ENCODE data around the gene TMPRSS9. TPM values are rescaled to one million over a fixed set of nuclear protein-coding genes. Genes with fewer than 3 reads are reported as not detected.

Gene TMPRSS9
- total RNA-seq, 1 donor from 2014 or later: 7.5 TPM

DNA sequence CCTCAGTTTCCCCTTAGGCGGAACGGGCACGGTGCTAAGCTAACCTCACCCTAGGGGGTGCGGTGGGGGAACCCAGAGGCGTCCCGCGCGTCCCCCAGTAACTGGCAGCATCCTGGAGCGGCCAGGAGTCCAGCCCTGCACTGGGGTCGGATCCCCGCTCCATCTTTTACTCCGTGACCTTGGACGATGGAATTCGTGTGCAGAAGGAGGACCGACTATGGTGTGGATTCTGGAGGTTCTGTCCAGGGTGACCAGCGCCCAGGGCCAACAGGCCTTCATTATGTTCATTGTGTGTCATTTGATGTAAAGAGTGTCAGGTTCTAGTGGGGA is 31.0 kb upstream of the TMPRSS9 start:
- no peak for ATAC-seq
- no peak for DNase-seq (ENCODE audit: low spot score)

DNA sequence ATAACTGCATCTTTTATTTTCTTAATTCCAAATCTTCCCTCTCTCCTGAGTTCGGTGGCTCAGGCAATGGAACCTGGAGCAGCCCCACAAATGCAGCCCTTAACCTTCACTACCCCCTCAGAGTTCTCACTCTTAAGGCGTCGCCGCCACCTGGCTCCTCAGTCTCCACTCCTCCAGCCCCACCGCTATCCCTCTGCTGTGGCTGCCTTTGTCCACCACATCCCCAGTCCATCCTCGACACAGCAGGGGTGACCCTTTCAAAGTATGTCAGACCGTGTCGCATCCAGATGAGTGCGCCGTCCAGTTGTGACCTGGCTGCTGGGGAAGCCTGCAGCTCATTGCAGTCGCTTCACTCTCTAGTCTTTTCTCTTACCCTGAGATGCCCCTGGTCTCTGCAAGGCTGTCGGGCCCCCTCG is 30.6 kb upstream of the TMPRSS9 start:
- no peak for DNase-seq (ENCODE audit: low spot score)

DNA sequence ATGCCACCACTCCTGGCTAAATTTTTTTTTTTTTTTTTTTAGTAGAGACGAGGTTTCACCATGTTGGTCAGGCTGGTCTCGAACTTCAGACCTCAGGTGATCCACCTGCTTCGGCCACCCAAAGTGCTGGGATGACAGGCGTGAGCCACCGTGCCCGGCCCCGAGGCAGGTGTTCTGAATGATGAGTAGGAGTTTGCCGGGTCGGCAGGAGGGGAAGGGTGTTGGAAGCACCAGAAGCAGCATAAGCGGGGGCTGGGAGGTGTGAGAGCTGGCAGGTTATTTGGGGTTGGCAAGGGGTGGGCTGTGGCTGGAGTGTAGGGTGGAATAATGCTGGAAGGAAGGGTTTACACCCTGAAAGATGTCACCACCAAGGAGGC is 29.8 kb upstream of the TMPRSS9 start:
- DNase-seq (ENCODE audit: low spot score) (no peak), ATAC-seq (no peak)

More for the DNA sequence above, 30.6 kb upstream of the TMPRSS9 start:
- ATAC-seq: no peak

DNA sequence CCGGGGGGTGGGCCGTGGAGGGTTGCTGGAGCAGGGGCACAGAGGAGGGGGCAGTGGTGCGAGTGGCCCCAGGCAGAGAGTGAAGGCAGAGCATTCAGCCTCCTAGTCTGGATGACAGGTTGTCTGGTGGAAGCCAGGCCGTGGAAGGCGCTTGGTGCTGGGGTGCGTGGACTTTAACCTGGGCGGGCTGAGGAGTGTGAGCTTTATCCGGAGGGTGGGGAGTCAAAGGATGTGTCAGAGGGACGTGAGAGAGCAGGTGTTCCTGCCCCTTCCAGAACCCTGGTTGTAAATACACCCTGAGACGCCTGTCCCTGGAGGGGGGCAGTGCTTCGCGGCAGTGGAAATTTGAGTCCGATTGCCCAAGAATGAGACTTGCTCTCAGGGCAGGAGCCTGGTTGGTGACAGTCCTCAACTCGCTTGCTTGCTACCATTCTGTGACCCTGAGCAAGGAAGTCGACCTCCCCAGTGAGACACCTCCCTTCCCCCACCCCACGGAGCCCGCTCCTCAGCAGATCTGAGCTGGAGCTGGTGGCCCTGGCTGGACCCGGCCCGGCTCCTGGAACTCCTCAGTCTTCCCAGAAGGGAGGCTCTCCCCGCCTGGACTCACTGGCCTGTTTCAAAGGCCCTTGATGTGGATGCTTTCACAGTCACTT is 29.3 kb upstream of the TMPRSS9 start:
- ATAC-seq: peak; percentile 70
- peak; percentile 58 for DNase-seq (ENCODE audit: low spot score)

- no peak for DNase-seq (ENCODE audit: low spot score)
- ATAC-seq: no peak
Measured at GRCh38 chr19:2331601-2332246, 28.3 kb upstream of the TMPRSS9 start.

DNA sequence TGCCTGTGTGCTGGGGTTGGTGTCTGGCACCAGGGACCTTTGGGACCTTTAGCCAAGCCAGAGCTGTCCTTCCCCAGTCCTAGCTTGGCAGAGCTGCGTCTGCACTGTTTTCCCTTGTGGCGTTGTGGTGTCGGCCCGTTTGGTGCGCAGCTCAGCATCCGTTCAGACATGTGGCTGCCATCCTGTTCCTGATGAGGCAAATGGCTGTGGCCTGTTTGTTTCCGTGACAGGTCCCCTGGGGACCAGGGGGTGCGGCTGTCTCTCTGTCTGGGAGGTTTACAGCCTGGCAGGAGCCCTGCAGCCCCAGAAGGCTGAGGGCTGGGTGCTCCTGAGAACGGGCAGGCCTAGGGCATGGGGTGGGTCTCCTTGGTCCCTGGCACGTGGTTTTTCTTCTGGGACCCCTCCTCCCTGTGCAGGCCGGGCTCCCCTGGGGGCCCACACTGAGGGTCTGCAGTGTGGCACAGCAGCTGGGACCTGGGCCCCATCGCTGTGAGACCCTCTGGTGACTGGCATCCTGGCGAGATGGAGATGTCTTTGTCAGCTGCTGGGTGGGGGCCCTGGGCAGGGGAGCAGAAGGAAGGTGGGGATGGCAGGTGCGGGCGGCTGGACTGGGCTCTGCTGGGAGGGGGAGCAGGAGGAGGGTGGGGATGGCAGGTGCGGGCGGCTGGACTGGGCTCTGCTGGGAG is 27.6 kb upstream of the TMPRSS9 start:
- DNase-seq (ENCODE audit: low spot score) (no peak), ATAC-seq (no peak)

DNA sequence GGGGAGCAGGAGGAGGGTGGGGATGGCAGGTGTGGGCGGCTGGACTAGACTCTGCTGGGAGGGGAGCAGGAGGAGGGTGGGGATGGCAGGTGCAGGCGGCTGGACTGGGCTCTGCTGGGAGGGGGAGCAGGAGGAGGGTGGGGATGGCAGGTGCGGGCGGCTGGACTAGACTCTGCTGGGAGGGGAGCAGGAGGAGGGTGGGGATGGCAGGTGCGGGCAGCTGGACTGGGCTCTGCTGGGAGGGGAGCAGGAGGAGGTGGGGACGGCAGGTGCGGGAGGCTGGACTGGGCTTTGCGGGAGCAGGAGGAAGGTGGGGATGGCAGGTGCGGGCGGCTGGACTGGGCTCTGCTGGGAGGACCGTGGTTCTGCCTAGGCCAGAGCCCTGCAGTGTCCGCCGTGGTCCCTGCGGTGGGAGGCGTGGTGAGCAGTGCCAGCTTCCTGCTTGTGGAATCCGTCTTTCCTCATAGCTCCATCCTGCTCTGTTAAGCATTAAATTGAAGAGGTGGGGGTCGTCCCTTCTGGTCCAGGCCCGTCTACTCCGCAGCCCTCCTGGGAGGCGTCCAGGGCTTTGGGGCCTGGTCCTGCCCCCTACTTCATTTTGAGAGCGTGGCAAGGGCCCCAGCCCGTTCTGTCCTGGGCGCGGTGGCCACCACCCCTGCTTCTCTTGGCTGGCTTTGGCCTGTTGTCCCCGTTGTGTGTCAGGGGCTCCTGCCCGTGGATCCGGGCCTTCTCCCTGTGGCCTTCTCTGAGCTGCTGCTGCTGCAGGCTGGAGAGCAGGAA is 26.8 kb upstream of the TMPRSS9 start:
- no peak for ATAC-seq
- no peak for DNase-seq (ENCODE audit: low spot score)

DNA sequence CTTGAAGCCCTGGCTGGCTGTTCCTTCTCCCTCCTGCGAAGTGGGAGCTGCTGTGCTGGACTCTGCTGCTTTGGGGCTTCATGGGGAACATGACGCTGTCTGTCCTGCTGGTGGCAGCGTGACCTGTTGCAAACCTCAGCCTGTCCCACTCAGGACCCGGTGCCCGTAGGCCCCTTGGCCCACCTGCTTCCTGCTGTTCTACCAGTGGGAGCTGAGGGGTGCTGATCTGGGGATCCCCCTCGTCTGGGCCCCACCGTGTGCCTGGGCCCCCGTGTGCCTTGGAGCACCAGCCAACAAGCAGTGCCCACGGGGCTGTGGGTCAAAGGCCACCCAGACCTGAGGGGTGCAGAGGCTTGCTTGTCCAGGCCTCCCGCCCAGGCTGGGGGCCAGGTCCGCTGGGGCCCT is 26.3 kb upstream of the TMPRSS9 start:
- ATAC-seq: no peak
- no peak for DNase-seq (ENCODE audit: low spot score)

- DNase-seq (ENCODE audit: low spot score): no peak
Measured at GRCh38 chr19:2334426-2334825, 25.6 kb upstream of the TMPRSS9 start.

GRCh38 chr19:2334986-2335846 is 24.8 kb upstream of the TMPRSS9 start:
- ATAC-seq (no peak), DNase-seq (ENCODE audit: low spot score) (no peak)

More at GRCh38 chr19:2334426-2334825, 25.6 kb upstream of the TMPRSS9 start:
- ATAC-seq: no peak

- DNase-seq (ENCODE audit: low spot score) (no peak), ATAC-seq (no peak)
Measured at GRCh38 chr19:2335848-2336247, 24.2 kb upstream of the TMPRSS9 start.

DNA sequence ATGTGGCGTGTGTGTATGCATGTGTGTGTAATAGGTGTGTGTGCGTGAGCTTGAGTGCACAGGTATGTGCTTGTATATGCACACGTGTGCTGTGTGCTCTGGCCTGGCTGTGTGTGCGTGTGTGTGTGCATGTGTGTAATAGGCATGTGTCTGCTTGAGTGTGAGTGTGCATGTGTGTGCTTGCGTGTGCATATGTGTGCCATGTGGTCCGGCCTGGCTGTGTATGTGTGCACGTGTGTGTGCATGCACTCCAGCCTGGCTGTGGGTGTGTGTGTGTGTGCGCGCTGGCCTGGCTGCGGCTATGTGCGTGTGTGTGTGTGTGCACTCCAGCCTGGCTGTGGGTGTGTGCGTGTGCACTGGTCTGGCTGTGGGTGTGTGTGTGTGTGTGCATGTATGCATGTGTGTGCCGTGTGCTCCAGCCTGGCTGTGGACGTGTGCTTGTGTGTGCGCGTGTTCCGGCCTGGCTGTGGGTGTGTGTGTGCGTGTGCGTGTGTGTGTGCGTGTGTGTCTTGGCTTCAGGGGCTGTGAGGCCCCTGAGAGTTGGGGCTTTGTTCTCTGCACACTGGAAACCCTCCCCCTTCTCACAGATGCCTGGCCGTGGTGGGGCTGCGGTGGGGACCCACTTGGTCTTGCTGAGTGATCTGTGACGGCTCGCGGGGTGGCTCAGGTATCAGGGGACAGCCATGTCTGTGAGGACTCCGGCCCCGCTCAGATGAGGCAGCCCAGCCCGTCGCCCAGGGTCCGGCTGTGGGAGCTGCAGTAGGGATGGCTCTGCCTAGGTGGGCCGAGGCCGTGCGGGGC is 23.3 kb upstream of the TMPRSS9 start:
- ATAC-seq (no peak), DNase-seq (ENCODE audit: low spot score) (no peak)

DNA sequence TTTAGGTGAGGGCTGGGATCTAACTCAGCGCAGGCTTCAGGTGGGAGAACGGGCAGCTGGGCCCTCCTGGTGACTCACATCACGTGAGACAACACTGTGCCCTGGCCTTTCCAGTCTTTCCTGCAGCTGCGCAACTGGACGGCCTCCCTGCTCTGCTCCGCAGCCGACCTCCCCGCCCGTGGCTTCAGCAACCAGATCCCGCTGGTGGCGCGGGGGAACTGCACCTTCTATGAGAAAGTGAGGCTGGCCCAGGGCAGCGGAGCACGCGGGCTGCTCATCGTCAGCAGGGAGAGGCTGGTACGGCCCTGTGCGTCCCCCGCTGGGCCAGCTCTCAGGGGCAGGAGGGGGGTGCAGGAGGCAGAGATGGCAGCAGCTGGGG is 22.7 kb upstream of the TMPRSS9 start:
- no peak for ATAC-seq

DNA sequence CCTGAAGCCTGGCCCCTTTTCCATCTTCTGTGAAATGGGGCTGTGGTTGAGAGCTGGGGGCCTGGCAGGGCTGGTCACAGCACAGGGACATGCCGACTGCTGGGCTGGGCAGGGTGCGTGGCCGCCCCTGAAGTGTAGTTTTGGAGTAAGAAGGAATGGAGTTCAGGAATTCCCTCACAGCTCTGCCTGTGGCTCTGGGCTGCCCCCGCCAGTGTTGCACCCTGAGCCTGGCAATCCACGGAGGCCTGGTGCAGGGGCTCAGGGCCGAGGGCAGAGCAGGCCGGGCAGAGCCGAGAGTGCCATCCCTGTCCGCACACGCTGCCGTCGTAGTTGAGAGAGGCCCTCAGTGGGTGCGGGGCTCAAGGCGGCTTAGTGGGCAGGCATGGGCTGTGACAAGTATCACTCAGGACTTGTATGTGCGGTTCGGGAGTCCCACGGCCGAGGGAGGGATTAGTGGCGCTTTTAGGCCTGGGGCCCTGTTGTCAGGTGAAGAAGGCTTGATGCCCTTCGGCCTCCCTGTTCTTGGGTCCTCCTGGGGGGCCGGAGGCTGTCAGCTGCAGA is 21.9 kb upstream of the TMPRSS9 start:
- ATAC-seq: no peak
- DNase-seq (ENCODE audit: low spot score): no peak

More for the DNA sequence above, 22.7 kb upstream of the TMPRSS9 start:
- DNase-seq (ENCODE audit: low spot score): no peak

DNA sequence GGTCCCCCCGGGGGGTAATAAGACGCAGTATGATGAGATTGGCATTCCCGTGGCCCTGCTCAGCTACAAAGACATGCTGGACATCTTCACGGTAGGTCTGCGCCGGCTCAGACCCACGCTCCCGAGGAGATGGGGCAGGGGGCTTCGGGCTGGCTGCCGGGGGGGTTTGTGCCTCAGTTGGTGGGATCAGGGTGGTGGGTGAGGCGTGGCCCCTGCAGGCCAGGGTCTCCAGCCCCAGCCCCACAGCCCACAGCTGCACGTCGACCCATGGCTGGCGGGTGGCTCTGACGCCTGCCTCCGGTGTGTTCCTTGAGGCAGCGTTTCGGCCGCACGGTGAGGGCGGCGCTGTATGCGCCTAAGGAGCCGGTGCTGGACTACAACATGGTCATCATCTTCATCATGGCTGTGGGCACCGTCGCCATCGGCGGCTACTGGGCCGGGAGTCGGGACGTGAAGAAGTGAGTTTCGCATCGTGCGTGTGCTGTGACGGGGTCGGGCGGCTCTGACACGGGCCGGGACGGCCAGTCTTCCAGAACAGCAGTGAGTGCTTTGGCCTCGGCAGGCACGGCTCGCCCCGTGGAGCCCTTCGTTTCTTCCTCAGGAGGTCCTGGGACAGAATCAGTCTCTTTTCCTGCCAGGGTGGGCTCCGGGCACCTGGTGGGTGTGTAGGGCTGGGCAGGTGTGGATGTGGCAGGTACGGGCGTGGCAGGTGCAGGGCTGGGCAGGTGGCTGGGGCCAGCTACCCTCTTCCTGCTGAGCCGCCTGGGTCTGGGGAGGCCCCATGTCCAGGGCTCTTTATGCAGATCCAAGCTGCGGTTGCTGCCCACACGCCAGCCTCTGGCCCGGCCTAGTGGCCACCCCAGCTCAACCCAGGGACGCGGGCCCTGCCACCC is 21.1 kb upstream of the TMPRSS9 start:
- DNase-seq (ENCODE audit: low spot score) (no peak), ATAC-seq (no peak)

DNA sequence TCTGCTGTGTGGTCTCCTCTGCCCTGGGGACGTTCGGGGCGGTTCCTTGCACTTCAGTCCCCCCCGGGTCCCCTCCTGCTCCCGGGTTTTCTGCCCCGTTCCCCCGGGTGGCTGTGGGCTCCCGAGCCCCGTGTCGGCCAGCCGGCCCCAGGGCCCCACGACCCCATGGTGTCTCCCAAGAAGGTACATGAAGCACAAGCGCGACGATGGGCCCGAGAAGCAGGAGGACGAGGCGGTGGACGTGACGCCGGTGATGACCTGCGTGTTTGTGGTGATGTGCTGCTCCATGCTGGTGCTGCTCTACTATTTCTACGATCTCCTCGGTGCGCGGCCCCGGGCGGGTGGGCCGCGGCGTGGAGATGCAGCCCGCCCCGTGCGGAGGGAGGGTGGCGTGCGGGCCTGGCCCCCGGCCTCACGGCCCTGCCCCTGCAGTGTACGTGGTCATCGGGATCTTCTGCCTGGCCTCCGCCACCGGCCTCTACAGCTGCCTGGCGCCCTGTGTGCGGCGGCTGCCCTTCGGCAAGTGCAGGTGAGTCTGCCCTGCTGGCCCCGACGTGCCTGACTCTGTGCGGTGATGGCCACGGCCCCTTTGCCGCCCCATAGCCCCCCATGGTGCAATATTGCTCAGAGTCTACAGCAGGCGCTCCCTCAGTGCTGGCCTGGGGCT is 20.3 kb upstream of the TMPRSS9 start:
- DNase-seq (ENCODE audit: low spot score) (no peak), ATAC-seq (no peak)

DNA sequence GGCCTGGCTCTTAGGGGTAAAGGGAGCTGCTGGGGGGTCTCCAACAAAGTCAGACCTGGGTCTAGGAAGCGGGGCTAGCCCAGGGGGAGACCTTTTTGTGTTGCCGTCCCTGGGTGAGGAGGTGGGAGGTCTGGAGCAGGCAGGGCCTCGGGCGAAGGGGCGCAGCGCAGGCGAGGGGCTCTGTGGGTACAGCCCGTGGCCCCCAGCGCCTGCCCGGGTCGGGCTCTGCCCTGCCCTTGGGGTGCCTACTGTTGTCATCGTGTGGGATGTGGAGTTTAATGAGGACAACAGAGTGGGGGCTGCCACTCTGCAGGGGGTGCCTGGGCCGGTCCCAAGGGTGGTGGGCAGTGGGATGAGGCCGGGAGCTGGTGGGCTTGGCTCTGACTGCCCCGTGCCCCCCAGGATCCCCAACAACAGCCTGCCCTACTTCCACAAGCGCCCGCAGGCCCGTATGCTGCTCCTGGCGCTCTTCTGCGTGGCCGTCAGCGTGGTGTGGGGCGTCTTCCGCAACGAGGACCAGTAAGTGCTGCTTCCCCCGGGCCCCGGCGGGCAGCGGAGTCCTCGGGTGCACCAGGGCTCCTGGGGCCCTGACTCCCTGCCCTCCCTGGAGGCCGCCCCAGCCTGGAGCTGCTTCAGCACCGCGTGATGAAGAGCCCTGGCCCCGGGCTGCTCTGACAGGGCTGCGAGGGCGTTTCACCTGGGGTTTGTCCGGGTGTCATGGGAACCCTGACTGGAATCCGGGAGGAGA is 19.4 kb upstream of the TMPRSS9 start:
- no peak for ATAC-seq
- no peak for DNase-seq (ENCODE audit: low spot score)

Measured in left lobe of liver (tissue), 2 donors.